Esophagus squamous epithelium (tissue), 4 donors: ENCODE measurements around the gene RREB1.

Experiments used
- CTCF ChIP-seq, 6 experiments: fragments of 450-650 bp in 4 of 6; fragments of 200-600 bp in 2 of 6; sonication (generic) in 2 of 6; IDR thresholded peaks; one replicate each; pipeline ENCODE4 v1.5.1; 2016 to 2019; ENCODE audit warnings: antibody characterized with exemption in 6 of 6, mild to moderate bottlenecking in 4 of 6, moderate library complexity in 4 of 6
- POLR2A ChIP-seq, 4 donors: fragments of 450-650 bp; IDR thresholded peaks; one replicate each; pipeline ENCODE4 v1.6.1; 2017; ENCODE audit warnings: antibody characterized with exemption in 4 of 4, mild to moderate bottlenecking in 4 of 4, moderate library complexity in 3 of 4

- TF ChIP-seq CTCF (IDR thresholded peaks at IDR 0.05) (no peak), POLR2A (IDR thresholded peaks at IDR 0.05) (no peak)
Measured at GRCh38 chr6:7135755-7136154, 28.0 kb downstream of the RREB1 start.
